Gastroesophageal sphincter (tissue), 4 donors: ENCODE measurements around the gene KRTAP1-1. TPM values are rescaled to one million over a fixed set of nuclear protein-coding genes. Genes with fewer than 3 reads are reported as not detected.

Source experiments
- ATAC-seq: fragments of 150-250 bp; one replicate; pipeline ENCODE4 v1.9.1; 2016; ENCODE audit warnings: mild to moderate bottlenecking, moderate library complexity
- H3K27ac ChIP-seq, 4 donors: fragments of 200-600 bp; sonication (generic) in 3 of 4; 1 replicate in 3 of 4; 2 replicates in 1 of 4; pipeline ENCODE4 v1.5.1; 2016 to 2019
- H3K27me3 ChIP-seq: fragments of 200-600 bp; sonication (generic); one replicate; pipeline ENCODE4 v1.5.1; 2019
- H3K36me3 ChIP-seq, 2 donors: fragments of 200-600 bp; sonication (generic); one replicate each; pipeline ENCODE4 v1.5.1; 2019; ENCODE audit warnings: control low read depth in 1 of 2
- H3K4me1 ChIP-seq, 3 donors: fragments of 200-600 bp; sonication (generic); 1 replicate in 2 of 3; 2 replicates in 1 of 3; pipeline ENCODE4 v1.5.1; 2016 to 2019; ENCODE audit warnings: control low read depth in 2 of 3
- H3K4me3 ChIP-seq, 2 donors: fragments of 200-600 bp; sonication (generic); one replicate each; pipeline ENCODE4 v1.5.1; 2019; ENCODE audit warnings: mild to moderate bottlenecking in 1 of 2, moderate library complexity in 1 of 2
- H3K9me3 ChIP-seq, 3 donors: fragments of 200-600 bp; sonication (generic); one replicate each; pipeline ENCODE4 v1.5.1; 2017 to 2019; ENCODE audit warnings: control low read depth in 2 of 3
- CTCF ChIP-seq, 4 experiments: fragments of 200-600 bp in 2 of 4; fragments of 450-650 bp in 2 of 4; sonication (generic) in 1 of 4; IDR thresholded peaks; one replicate each; pipeline ENCODE4 v1.5.1; 2017 to 2019; ENCODE audit warnings: antibody characterized with exemption in 4 of 4, mild to moderate bottlenecking in 2 of 4, moderate library complexity in 2 of 4
- EP300 ChIP-seq: sonication (generic); formaldehyde crosslinking; IDR thresholded peaks from one replicate; pipeline ENCODE4 v1.6.1; 2017; ENCODE audit warnings: antibody characterized with exemption, mild to moderate bottlenecking
- POLR2A ChIP-seq, 2 donors: fragments of 450-650 bp; IDR thresholded peaks; one replicate each; pipeline ENCODE4 v1.6.1; 2017; ENCODE audit warnings: antibody characterized with exemption in 2 of 2, mild to moderate bottlenecking in 2 of 2, moderate library complexity in 1 of 2
- POLR2AphosphoS5 ChIP-seq: sonication (generic); formaldehyde crosslinking; IDR thresholded peaks from one replicate; pipeline ENCODE4 v1.6.1; 2017; ENCODE audit warnings: antibody characterized with exemption
- WGBS, 2 donors: methylation state at CpG; one replicate each; pipeline ENCODE4 v1.1.5; 2018; ENCODE audit warnings: low coverage in 1 of 2; 5-methylcytosine and 5-hydroxymethylcytosine counted together
- total RNA-seq, 4 donors: library from RNA; depleted of rRNA; stranded (reverse); fragments of >200 nt; gene quantifications; one replicate each; pipeline ENCODE4 v1.1.0, GENCODE V29; 2016

Gene KRTAP1-1
- total RNA-seq, 4 donors from 2014 or later = not detected

GRCh38 chr17:41029633-41030245 lies 11.5 kb downstream of the KRTAP1-1 start, which contains the start of gene KRTAP1-4:
TSS of gene KRTAP1-4 (minus strand) at chr17:41030195. CDS start at chr17:41030078, 117 bp downstream.
- Histone ChIP-seq H3K27ac (no peak within 1 kb of the TSS), H3K27me3 (peaks cover 27% of the 10 kb centered on the region), H3K9me3 (no peaks in the 10 kb centered on the region), H3K4me1 (no peaks in the 10 kb centered on the region), H3K4me3 (no peak within 1 kb of the TSS), H3K36me3 (no peaks in the 10 kb centered on the region)
- WGBS, 2 donors = 57 to 63% methylated on average over 1 to 2 of the region's 12 CpGs
- no peak for ATAC-seq
- TF ChIP-seq POLR2AphosphoS5 = no peak
- TF ChIP-seq EP300 = no peak
- no peak for TF ChIP-seq CTCF (IDR thresholded peaks at IDR 0.05)
- no peak for TF ChIP-seq POLR2A (IDR thresholded peaks at IDR 0.05)

- TF ChIP-seq POLR2A (IDR thresholded peaks at IDR 0.05) = no peak
- TF ChIP-seq POLR2AphosphoS5 = no peak
- TF ChIP-seq EP300 = no peak
- no peak for TF ChIP-seq CTCF (IDR thresholded peaks at IDR 0.05)
- WGBS, 2 donors = 41 to 45% methylated on average over 2 of the region's 9 CpGs
- Histone ChIP-seq H3K4me3 (no peak within 1 kb of the TSS), H3K27me3 (peaks cover 27% of the 10 kb centered on the region), H3K27ac (no peak within 1 kb of the TSS), H3K9me3 (no peaks in the 10 kb centered on the region), H3K36me3 (no peaks in the 10 kb centered on the region), H3K4me1 (no peaks in the 10 kb centered on the region)
- no peak for ATAC-seq
Observed at GRCh38 chr17:41026715-41027471, 14.4 kb downstream of the KRTAP1-1 start, which contains the start of gene KRTAP1-5. TSS of gene KRTAP1-5 (minus strand) at chr17:41027208. CDS start at chr17:41027155, 53 bp downstream.

GRCh38 chr17:41024697-41025096 lies 16.6 kb downstream of the KRTAP1-1 start:
- TF ChIP-seq POLR2A (IDR thresholded peaks at IDR 0.05) (no peak), CTCF (IDR thresholded peaks at IDR 0.05) (no peak), EP300 (no peak), POLR2AphosphoS5 (no peak)
- Histone ChIP-seq H3K36me3 (no peaks in the 10 kb centered on the region), H3K4me1 (no peaks in the 10 kb centered on the region), H3K4me3 (no peak overlapping the region), H3K9me3 (peaks cover 0 to 4% (median 0%) of the 10 kb centered on the region in 3 donors), H3K27ac (no peak overlapping the region), H3K27me3 (peaks cover 22% of the 10 kb centered on the region)
- 74 to 97% methylated on average over 3 of the region's 3 CpGs for WGBS, 2 donors
- ATAC-seq = no peak

GRCh38 chr17:41020336-41020735 lies 20.9 kb downstream of the KRTAP1-1 start:
- Histone ChIP-seq H3K27ac (no peak overlapping the region), H3K4me3 (no peak overlapping the region), H3K27me3 (peaks cover 4% of the 10 kb centered on the region), H3K36me3 (no peaks in the 10 kb centered on the region), H3K4me1 (no peaks in the 10 kb centered on the region), H3K9me3 (peaks cover 0 to 4% (median 0%) of the 10 kb centered on the region in 3 donors)
- ATAC-seq = no peak
- no peak for TF ChIP-seq POLR2AphosphoS5
- no peak for TF ChIP-seq POLR2A (IDR thresholded peaks at IDR 0.05)
- TF ChIP-seq CTCF (IDR thresholded peaks at IDR 0.05) = no peak
- no peak for TF ChIP-seq EP300
